ENCODE measurements around the gene UBE2S. TPM values are rescaled to one million over a fixed set of nuclear protein-coding genes. Genes with fewer than 3 reads are reported as not detected.

UBE2S gene
- total and polyA plus RNA-seq, 2 donors (not counting 1 experiment from before 2014, with no cell fraction given), result 20.6 to 72.7 TPM

GRCh38 chr19:55390461-55390880 is 17.1 kb downstream of the UBE2S start:
- Histone ChIP-seq H3K27ac (ENCODE audit: low read length in 2 of 2) (peak overlapping the region in 1 of 2 donors; percentile 10), H3K4me2 (replicated peaks; ENCODE audit: low read depth, low read length, poor library complexity, severe bottlenecking) (no peak overlapping the region), H2AFZ (ENCODE audit: insufficient read depth, low read depth, low read length, poor library complexity, severe bottlenecking) (no peak overlapping the region), H4K20me1 (ENCODE audit: control insufficient read depth, insufficient read depth, low read length, poor library complexity, severe bottlenecking) (peaks cover 64% of the 10 kb centered on the region), H3K4me1 (ENCODE audit: control insufficient read depth in 2 of 2, insufficient read depth in 2 of 2, low read length in 2 of 2) (peaks cover 24 to 34% of the 10 kb centered on the region in 2 donors), H3K36me3 (replicated peaks in 1 of 2; ENCODE audit: control extremely low read depth in 1 of 2, control insufficient read depth in 1 of 2, extremely low read depth in 1 of 2, insufficient read depth in 2 of 2, low read length in 1 of 2) (peaks cover 3 to 48% of the 10 kb centered on the region in 2 experiments), H3K9ac (ENCODE audit: low read length) (no peak overlapping the region), H3K79me2 (ENCODE audit: control insufficient read depth, insufficient read depth, low read length) (peaks cover 35% of the 10 kb centered on the region), H3K4me3 (ENCODE audit: control extremely low read depth in 1 of 5, extremely low read depth in 1 of 5, insufficient read depth in 1 of 5, low read depth in 2 of 5, low read length in 4 of 5) (no peak overlapping the region), H3K27me3 (replicated peaks in 1 of 4; ENCODE audit: control extremely low read depth in 1 of 4, control insufficient read depth in 3 of 4, insufficient read depth in 4 of 4, low read length in 3 of 4) (no peaks in the 10 kb centered on the region), H3K9me3 (ENCODE audit: control extremely low read depth in 1 of 3, control insufficient read depth in 2 of 3, insufficient read depth in 1 of 3, low read length in 2 of 3) (no peaks in the 10 kb centered on the region)
- no peak for DNase-seq
- Mint-ChIP-seq H3K9me3 (ENCODE audit: insufficient read depth) (no peaks in the 10 kb centered on the region), H3K27ac (peak overlapping the region; percentile 32), H3K27me3 (no peaks in the 10 kb centered on the region), H3K4me3 (no peak overlapping the region), H3K4me1 (peaks cover 46% of the 10 kb centered on the region)
- 96% methylated on average over 4 of the region's 7 CpGs for WGBS (ENCODE audit: insufficient coverage)
- ATAC-seq (ENCODE audit: low read depth), result no peak
- TF ChIP-seq CTCF (IDR thresholded peaks at IDR 0.05) (no peak), EZH2 (IDR thresholded peaks at IDR 0.05; ENCODE audit: borderline replicate concordance, insufficient read depth, low read depth, low read length, poor library complexity, severe bottlenecking) (no peak)
- intact Hi-C loops (cut with micrococcal nuclease), result no loop called here
- CTCF ChIA-PET, result interaction anchor here (2.2 kb wide), 1 partner anchor 114 kb away, joined by 5 read pairs; no protein-coding TSS in a partner anchor
- POLR2A ChIA-PET, result interaction anchor here (0.6 kb wide), 1 partner anchor 244 kb away, joined by 8 read pairs; no protein-coding TSS in a partner anchor
